ENCODE measurements around the gene RBMS2.
A peak's percentile ranks its signal among the peaks of the same experiment; 100 is the strongest.

Gene RBMS2

DNA sequence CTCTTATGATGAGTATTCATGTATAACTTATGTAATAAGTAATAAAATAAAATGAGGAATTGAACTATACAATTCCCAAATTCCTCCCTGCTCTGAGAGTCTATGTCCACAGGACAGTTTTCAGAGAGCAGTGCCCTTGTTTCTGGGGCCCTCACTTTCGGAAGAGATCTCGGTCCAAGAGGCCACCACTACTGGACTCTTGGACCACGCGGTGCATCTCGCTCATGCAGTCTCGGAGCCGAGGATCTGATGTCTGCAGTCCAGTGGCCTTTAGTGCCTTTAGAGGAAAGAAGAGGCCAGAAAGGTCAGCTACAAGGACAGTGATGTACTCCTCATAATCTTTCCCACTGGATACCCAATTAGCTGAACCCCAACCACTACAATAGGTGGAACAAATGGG is 42.0 kb upstream of the RBMS2 start:
- DNase-seq = no peak
- in situ Hi-C loops (cut with HindIII; ENCODE audit: low pct_ligation_motif_present, low sequenced_read_pairs) = no loop called here
- TF ChIP-seq, protein P1, sequence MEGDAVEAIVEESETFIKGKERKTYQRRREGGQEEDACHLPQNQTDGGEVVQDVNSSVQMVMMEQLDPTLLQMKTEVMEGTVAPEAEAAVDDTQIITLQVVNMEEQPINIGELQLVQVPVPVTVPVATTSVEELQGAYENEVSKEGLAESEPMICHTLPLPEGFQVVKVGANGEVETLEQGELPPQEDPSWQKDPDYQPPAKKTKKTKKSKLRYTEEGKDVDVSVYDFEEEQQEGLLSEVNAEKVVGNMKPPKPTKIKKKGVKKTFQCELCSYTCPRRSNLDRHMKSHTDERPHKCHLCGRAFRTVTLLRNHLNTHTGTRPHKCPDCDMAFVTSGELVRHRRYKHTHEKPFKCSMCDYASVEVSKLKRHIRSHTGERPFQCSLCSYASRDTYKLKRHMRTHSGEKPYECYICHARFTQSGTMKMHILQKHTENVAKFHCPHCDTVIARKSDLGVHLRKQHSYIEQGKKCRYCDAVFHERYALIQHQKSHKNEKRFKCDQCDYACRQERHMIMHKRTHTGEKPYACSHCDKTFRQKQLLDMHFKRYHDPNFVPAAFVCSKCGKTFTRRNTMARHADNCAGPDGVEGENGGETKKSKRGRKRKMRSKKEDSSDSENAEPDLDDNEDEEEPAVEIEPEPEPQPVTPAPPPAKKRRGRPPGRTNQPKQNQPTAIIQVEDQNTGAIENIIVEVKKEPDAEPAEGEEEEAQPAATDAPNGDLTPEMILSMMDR (IDR thresholded peaks at IDR 0.05; ENCODE audit: low read depth, low read length, missing control alignments) = no peak
- Histone ChIP-seq H3K27me3 (replicated peaks) (no peaks in the 10 kb centered on the region), H3K4me3 (ENCODE audit: low read depth, low read length) (no peak overlapping the region), H3K36me3 (replicated peaks) (no peaks in the 10 kb centered on the region), H3K27ac (no peak overlapping the region)

DNA sequence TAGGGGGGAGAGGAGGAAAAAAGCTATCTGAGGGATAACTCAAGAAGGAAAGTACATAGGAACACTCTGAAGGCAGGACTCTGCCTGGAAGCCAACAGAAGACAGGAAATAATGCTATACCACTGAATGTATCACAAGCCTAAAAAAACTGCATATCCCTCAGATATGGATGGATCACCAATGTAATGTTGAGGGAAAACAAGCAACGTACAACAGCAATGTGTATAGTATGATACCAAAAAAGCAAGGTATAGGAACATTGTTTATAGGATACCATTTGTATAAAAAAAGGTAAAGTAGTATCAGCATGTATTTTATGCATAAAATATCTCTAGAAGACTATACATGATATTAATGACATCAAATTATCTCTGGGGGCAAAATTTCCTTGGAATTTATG is 37.1 kb upstream of the RBMS2 start:
- Histone ChIP-seq H3K4me3 (ENCODE audit: low read depth, low read length) (no peak overlapping the region), H3K27me3 (replicated peaks) (peaks cover 16% of the 10 kb centered on the region), H3K36me3 (replicated peaks) (no peaks in the 10 kb centered on the region), H3K27ac (no peak overlapping the region)
- TF ChIP-seq, protein P1 (IDR thresholded peaks at IDR 0.05; ENCODE audit: low read depth, low read length, missing control alignments) = no peak
- no peak for DNase-seq
- in situ Hi-C loops (cut with HindIII; ENCODE audit: low pct_ligation_motif_present, low sequenced_read_pairs) = no loop called here

GRCh38 chr12:56486694-56487093 is 34.9 kb upstream of the RBMS2 start:
- Histone ChIP-seq H3K4me3 (ENCODE audit: low read depth, low read length) (no peak overlapping the region), H3K27ac (no peak overlapping the region), H3K36me3 (replicated peaks) (no peaks in the 10 kb centered on the region), H3K27me3 (replicated peaks) (peaks cover 23% of the 10 kb centered on the region)
- TF ChIP-seq, protein P1 (IDR thresholded peaks at IDR 0.05; ENCODE audit: low read depth, low read length, missing control alignments) = no peak
- in situ Hi-C loops (cut with HindIII; ENCODE audit: low pct_ligation_motif_present, low sequenced_read_pairs) = no loop called here
- no peak for DNase-seq

DNA sequence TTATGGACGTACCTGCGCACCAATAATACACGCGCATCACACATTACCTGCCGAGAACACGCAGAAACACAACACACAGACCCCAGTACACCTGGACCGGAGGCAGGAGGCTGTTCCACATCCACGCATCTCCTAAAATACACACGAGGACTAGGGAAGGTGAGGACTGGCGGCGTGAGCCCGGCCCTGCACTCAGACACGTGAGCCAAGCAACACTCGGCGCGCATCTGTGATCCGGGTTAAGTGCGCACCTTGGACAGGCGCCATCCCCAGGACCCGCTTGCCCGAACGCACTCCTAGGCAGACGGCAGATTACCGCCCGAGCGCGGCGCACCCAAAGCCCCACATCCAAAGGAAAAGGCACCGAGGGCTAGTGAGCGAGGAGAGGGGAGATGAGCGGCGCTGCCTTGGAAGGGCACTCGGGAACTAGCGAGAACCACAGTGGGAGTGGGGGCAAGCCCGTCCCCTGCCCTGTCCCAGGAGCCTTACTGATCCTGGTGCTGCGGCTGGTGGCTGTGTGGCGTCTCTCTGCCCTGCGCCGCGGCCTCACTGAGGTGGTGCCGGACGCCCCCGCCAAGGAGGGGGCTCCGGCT is 34.1 kb upstream of the RBMS2 start:
- in situ Hi-C loops (cut with HindIII; ENCODE audit: low pct_ligation_motif_present, low sequenced_read_pairs) = no loop called here
- Histone ChIP-seq H3K27ac (no peak overlapping the region), H3K36me3 (replicated peaks) (no peaks in the 10 kb centered on the region), H3K4me3 (ENCODE audit: low read depth, low read length) (peak overlapping the region; percentile 46), H3K27me3 (replicated peaks) (peaks cover 23% of the 10 kb centered on the region)
- no peak for DNase-seq
- TF ChIP-seq, protein P1 (IDR thresholded peaks at IDR 0.05; ENCODE audit: low read depth, low read length, missing control alignments) = no peak

DNA sequence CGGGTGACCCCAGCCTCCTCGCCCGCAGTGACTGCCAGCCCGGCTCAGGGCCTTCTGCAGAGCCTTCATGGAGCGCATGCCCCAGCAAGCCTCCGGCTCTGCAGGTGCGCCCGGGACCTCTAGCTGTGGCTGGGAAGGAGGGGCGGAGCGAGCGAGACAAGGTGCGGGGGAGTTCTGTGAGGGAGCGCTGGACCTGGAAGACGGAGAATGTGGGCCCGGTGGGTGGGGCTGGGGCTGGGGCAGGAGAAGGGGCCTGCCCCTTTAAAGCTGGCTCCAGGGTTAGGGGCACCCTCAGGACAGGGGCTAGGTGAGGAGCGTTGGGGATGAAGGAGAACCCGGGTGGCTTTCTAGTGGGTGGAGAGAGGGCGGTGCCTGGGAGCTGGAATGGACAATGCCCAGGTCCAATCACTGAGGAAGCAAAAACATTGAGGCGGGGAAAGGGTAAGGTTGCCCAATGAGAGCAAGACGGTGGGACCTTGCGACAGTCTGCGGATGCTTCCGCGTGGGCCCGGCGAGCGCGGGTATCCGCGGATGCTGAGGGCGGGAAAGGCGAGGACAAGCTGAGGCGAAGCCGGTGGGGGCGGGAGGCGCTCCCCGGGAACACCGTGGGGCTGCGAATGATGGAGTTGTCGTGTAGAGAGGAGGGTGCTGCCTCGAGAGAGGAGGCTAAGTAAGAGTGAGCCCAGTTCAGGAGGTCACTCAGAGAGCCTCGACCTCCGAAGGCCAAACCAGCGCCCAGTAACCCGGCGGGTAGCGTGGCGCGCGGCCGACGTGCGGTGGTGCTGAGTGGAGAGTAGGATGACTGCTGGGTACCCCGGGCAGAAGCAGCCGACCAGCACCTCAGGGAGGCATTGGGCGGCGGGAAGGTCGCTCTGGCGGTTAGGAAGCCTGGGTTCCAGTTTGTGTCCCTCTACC is 33.3 kb upstream of the RBMS2 start, which contains the start of gene GLS2:
Gene GLS2 (minus strand): TSS at position 121 of the 915 bp plus-strand sequence. CDS start 43 bp downstream, at position 78.
- Histone ChIP-seq H3K36me3 (replicated peaks) (no peaks in the 10 kb centered on the region), H3K27ac (no peak within 1 kb of the TSS), H3K27me3 (replicated peaks) (peaks cover 23% of the 10 kb centered on the region), H3K4me3 (ENCODE audit: low read depth, low read length) (peak within 1 kb of the TSS; percentile 46)
- TF ChIP-seq, protein P1 (IDR thresholded peaks at IDR 0.05; ENCODE audit: low read depth, low read length, missing control alignments) = no peak
- peak; percentile 75 for DNase-seq
- in situ Hi-C loops (cut with HindIII; ENCODE audit: low pct_ligation_motif_present, low sequenced_read_pairs) = no loop called here
